Left colon (tissue), 2 donors: ENCODE measurements around the gene MARK3. TPM values are rescaled to one million over a fixed set of nuclear protein-coding genes. Genes with fewer than 3 reads are reported as not detected.

Experiments used
- ATAC-seq: fragments of 200-7000 bp; cut with Tn5 transposase; one replicate; pipeline ENCODE4 v1.9.1; 2020; ENCODE audit warnings: mild to moderate bottlenecking, moderate library complexity
- DNase-seq, 2 donors: peaks; one replicate each; pipeline ENCODE4 v3.0.0-alpha.2; 2020
- intact Hi-C, 2 donors: fragments of 100-400 bp; cut with DNase I in 1 of 2; cut with micrococcal nuclease in 1 of 2; formaldehyde crosslinking; loops; one replicate each; pipeline versions ENCODE4 v1.11.2 to v1.14.0; 2022; cut with DNase I, micrococcal nuclease
- total RNA-seq, 2 donors: library from RNA; stranded (reverse); fragmentation: NEBNext Ultra II Directional; extraction: Animal tissue kit (Norgen Biotek cat#: 25700); gene quantifications; one replicate each; pipeline ENCODE4 v1.2.1, GENCODE V29; 2021
- donor health status: DM: no; HTN: no; CAD: no.
- donor health status: DM: yes; HTN: yes; CAD: no.

MARK3 gene
- total RNA-seq, 2 donors from 2014 or later, result 55.6 to 68.4 TPM

GRCh38 chr14:103391048-103391447, 5.8 kb downstream of the MARK3 start:
- ATAC-seq (peak; percentile 28), DNase-seq (peak in 1 of 2 donors; percentile 37)
- intact Hi-C loops, result no loop called here

GRCh38 chr14:103392106-103392505, 6.9 kb downstream of the MARK3 start:
- intact Hi-C loops, result no loop called here
- ATAC-seq (peak; percentile 30), DNase-seq (no peak)

- no peak for DNase-seq
- no peak for ATAC-seq
- intact Hi-C loops, result no loop called here
Observed at GRCh38 chr14:103392572-103392971, 7.4 kb downstream of the MARK3 start.

GRCh38 chr14:103393070-103393469, 7.9 kb downstream of the MARK3 start:
- intact Hi-C loops, result no loop called here
- DNase-seq (no peak), ATAC-seq (no peak)

GRCh38 chr14:103393676-103394626, 8.7 kb downstream of the MARK3 start:
- DNase-seq (no peak), ATAC-seq (peak; percentile 51)

GRCh38 chr14:103395244-103395643, 10.0 kb downstream of the MARK3 start:
- no peak for ATAC-seq
- intact Hi-C loops, result no loop called here
- no peak for DNase-seq

More at GRCh38 chr14:103393676-103394626, 8.7 kb downstream of the MARK3 start:
- intact Hi-C loops, result no loop called here

GRCh38 chr14:103396463-103396862, 11.2 kb downstream of the MARK3 start:
- DNase-seq, result no peak
- intact Hi-C loops, result no loop called here
- no peak for ATAC-seq

- intact Hi-C loops, result no loop called here
- DNase-seq (no peak), ATAC-seq (no peak)
Observed at GRCh38 chr14:103398427-103399195, 13.4 kb downstream of the MARK3 start.

- DNase-seq (no peak), ATAC-seq (no peak)
- intact Hi-C loops, result no loop called here
Observed at GRCh38 chr14:103400537-103400936, 15.3 kb downstream of the MARK3 start.

GRCh38 chr14:103401223-103402214, 16.3 kb downstream of the MARK3 start:
- ATAC-seq (peak; percentile 16), DNase-seq (no peak)
- intact Hi-C loops, result no loop called here

- no peak for DNase-seq
- intact Hi-C loops, result no loop called here
- ATAC-seq, result no peak
Observed at GRCh38 chr14:103402695-103403094, 17.5 kb downstream of the MARK3 start.

GRCh38 chr14:103404032-103404918, 19.1 kb downstream of the MARK3 start:
- ATAC-seq (no peak), DNase-seq (no peak)
- intact Hi-C loops, result no loop called here

GRCh38 chr14:103404920-103405319, 19.7 kb downstream of the MARK3 start:
- ATAC-seq, result no peak
- no peak for DNase-seq
- intact Hi-C loops, result no loop called here

GRCh38 chr14:103408491-103409155, 23.4 kb downstream of the MARK3 start:
- ATAC-seq (no peak), DNase-seq (no peak)
- intact Hi-C loops, result no loop called here

GRCh38 chr14:103416916-103417315, 31.7 kb downstream of the MARK3 start:
- DNase-seq (no peak), ATAC-seq (no peak)
- intact Hi-C loops, result no loop called here

GRCh38 chr14:103418481-103418818, 33.2 kb downstream of the MARK3 start:
- intact Hi-C loops, result no loop called here
- DNase-seq (no peak), ATAC-seq (no peak)

GRCh38 chr14:103421556-103421955, 36.3 kb downstream of the MARK3 start:
- intact Hi-C loops, result no loop called here
- ATAC-seq (no peak), DNase-seq (no peak)
